ENCODE measurements around the gene RPL11.
"Not testable (repeated sequence)": the region's sequence is repeated elsewhere in the genome, so short reads cannot be mapped to it uniquely, and the experiment has no call there.

The RPL11 gene

GRCh38 chr1:23732363-23733224, 41.0 kb downstream of the RPL11 start:
- DNase-seq (ENCODE audit: low read depth), result no peak
- TF ChIP-seq, protein P1, sequence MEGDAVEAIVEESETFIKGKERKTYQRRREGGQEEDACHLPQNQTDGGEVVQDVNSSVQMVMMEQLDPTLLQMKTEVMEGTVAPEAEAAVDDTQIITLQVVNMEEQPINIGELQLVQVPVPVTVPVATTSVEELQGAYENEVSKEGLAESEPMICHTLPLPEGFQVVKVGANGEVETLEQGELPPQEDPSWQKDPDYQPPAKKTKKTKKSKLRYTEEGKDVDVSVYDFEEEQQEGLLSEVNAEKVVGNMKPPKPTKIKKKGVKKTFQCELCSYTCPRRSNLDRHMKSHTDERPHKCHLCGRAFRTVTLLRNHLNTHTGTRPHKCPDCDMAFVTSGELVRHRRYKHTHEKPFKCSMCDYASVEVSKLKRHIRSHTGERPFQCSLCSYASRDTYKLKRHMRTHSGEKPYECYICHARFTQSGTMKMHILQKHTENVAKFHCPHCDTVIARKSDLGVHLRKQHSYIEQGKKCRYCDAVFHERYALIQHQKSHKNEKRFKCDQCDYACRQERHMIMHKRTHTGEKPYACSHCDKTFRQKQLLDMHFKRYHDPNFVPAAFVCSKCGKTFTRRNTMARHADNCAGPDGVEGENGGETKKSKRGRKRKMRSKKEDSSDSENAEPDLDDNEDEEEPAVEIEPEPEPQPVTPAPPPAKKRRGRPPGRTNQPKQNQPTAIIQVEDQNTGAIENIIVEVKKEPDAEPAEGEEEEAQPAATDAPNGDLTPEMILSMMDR (conservative IDR thresholded peaks at IDR 0.05; ENCODE audit: low read depth, low read length), result no peak
- no peak overlapping the region for H3K4me3 ChIP-seq (ENCODE audit: low read length)

- not testable (repeated sequence) for H3K4me3 ChIP-seq (ENCODE audit: low read length); DNase-seq (ENCODE audit: low read depth)
Measured at GRCh38 chr1:23733281-23733680, 41.7 kb downstream of the RPL11 start.

- TF ChIP-seq, protein P1 (conservative IDR thresholded peaks at IDR 0.05; ENCODE audit: low read depth, low read length), result no peak
- no peak for DNase-seq (ENCODE audit: low read depth)
- H3K4me3 ChIP-seq (ENCODE audit: low read length), result no peak overlapping the region
Measured at GRCh38 chr1:23736437-23737134, 45.0 kb downstream of the RPL11 start.

DNA sequence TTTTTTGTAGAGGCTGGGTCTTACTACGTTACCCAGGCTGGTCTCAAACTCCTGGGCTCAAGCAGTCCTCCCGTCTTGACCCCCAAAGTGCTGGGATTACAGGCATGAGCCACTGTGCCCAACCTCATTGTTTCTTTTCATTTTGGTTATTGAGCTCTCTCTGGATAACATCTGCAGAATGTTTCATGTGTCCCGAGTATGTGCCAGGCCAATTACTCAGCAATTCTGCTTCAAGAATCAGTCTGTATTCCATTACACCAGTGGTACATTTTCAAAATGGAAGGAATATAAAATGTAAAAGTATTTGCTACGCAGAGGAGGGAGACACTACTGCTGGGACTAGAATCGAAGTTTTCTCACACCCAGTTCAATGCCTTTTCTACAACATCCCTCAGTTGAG, 50.0 kb downstream of the RPL11 start:
- TF ChIP-seq, protein P1 (conservative IDR thresholded peaks at IDR 0.05; ENCODE audit: low read depth, low read length), result no peak
- H3K4me3 ChIP-seq (ENCODE audit: low read length), result no peak overlapping the region
- no peak for DNase-seq (ENCODE audit: low read depth)

GRCh38 chr1:23742670-23743286, 51.2 kb downstream of the RPL11 start:
- DNase-seq (ENCODE audit: low read depth), result no peak
- TF ChIP-seq, protein P1 (conservative IDR thresholded peaks at IDR 0.05; ENCODE audit: low read depth, low read length), result no peak
- H3K4me3 ChIP-seq (ENCODE audit: low read length), result peak overlapping the region; percentile 79

DNA sequence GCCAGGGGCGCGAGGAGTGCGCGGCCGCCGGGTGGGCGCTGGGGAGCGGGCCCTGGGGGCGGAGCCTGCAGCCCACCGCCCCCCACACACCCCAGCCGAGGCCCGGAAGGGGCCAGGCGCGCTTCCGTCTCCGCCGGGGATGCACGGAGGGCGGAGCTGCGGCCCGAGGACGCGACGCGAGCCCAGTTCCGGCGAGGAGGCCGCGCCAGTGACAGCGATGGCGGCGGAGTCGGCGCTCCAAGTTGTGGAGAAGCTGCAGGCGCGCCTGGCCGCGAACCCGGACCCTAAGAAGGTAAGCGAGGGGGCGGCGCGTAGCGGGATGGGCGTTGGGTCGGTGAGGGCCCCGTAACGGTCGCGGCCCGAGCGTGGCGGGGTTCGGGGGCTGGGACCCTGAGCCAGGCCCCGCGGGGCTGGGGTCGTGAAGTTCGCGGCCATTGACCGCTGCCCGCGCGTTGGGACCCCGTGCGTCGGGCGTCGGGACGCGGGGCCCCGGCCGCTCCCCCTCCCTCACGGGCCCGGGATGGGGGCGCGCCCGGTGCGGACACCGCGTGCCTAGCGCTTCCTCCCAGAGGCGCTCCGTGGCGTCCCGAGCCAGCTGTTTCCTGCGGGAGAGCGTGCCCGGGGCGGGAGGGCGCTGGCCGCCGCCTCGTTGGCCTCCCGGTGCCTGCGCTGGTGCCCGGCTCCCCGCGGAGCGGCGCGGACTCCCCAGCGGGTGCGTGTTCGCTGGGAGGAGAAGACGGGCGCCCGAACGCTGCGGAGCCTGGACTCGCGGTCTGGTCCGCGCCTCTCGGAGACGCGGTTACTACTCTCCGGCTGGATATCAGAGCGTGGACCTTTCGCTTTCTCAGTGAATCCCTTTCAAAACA, 51.9 kb downstream of the RPL11 start, which contains the start of gene ELOA:
Gene ELOA, plus strand, starts transcription at position 185 of the 866 bp plus-strand sequence. Its CDS starts 33 bp downstream, at position 218.
- TF ChIP-seq, protein P1 (conservative IDR thresholded peaks at IDR 0.05; ENCODE audit: low read depth, low read length), result no peak
- H3K4me3 ChIP-seq (ENCODE audit: low read length), result peak within 1 kb of the TSS; percentile 79
- DNase-seq (ENCODE audit: low read depth), result no peak

Data from retinal pigment epithelial cell (primary cell).